GM19468 (cell line): Measurements from ENCODE around the gene NDUFS8.

Experiments used
- ATAC-seq: cut with Tn5 transposase; IDR thresholded peaks from one replicate; pipeline ENCODE4 v1.9.1; 2021; ENCODE audit warnings: mild to moderate bottlenecking, moderate library complexity, moderate number of reproducible peaks; ENCODE audit not compliant: unreplicated experiment; ENCODE audit errors: extremely low read depth

The NDUFS8 gene

GRCh38 chr11:68047437-68048290, 17.2 kb downstream of the NDUFS8 start:
- no peak for ATAC-seq

- no peak for ATAC-seq
Observed at GRCh38 chr11:68048681-68049508, 18.4 kb downstream of the NDUFS8 start.

GRCh38 chr11:68049509-68050370, 19.3 kb downstream of the NDUFS8 start:
- no peak for ATAC-seq

GRCh38 chr11:68050371-68050841, 19.9 kb downstream of the NDUFS8 start:
- no peak for ATAC-seq

GRCh38 chr11:68051191-68052136, 21.0 kb downstream of the NDUFS8 start:
- no peak for ATAC-seq

GRCh38 chr11:68052137-68052873, 21.8 kb downstream of the NDUFS8 start:
- ATAC-seq, result no peak

GRCh38 chr11:68053117-68053516, 22.6 kb downstream of the NDUFS8 start:
- ATAC-seq, result no peak

- no peak for ATAC-seq
Observed at GRCh38 chr11:68053981-68054812, 23.7 kb downstream of the NDUFS8 start.

- ATAC-seq, result no peak
Observed at GRCh38 chr11:68056317-68057285, 26.1 kb downstream of the NDUFS8 start.

- no peak for ATAC-seq
Observed at GRCh38 chr11:68057807-68058206, 27.3 kb downstream of the NDUFS8 start.

GRCh38 chr11:68061508-68061907, 31.0 kb downstream of the NDUFS8 start:
- no peak for ATAC-seq

- no peak for ATAC-seq
Observed at GRCh38 chr11:68064926-68065325, 34.4 kb downstream of the NDUFS8 start.

- ATAC-seq, result no peak
Observed at GRCh38 chr11:68065841-68066240, 35.4 kb downstream of the NDUFS8 start.

GRCh38 chr11:68066742-68067141, 36.3 kb downstream of the NDUFS8 start:
- ATAC-seq, result no peak

- ATAC-seq, result no peak
Observed at GRCh38 chr11:68067991-68068390, 37.5 kb downstream of the NDUFS8 start.

GRCh38 chr11:68071281-68072048, 41.0 kb downstream of the NDUFS8 start:
- ATAC-seq, result no peak
